WTC11 (cell line): Measurements from ENCODE around the gene CRY2. TPM values are rescaled to one million over a fixed set of nuclear protein-coding genes. Genes with fewer than 3 reads are reported as not detected.

Source experiments
- ATAC-seq: fragments of 200-7000 bp; cut with Tn5 transposase; 2 replicates; pipeline ENCODE4 v1.10.0; 2021; ENCODE audit warnings: mild to moderate bottlenecking, moderate library complexity
- CTCF ChIA-PET: fragments of 300-600 bp; sonication (Branson Sonifier 250); formaldehyde crosslinking; loops from one replicate; lab custom pipeline; 2021; ENCODE audit warnings: antibody characterized with exemption; lab: Charles Lee
- POLR2A ChIA-PET: fragments of 350-600 bp; sonication (Branson Sonifier 250); formaldehyde crosslinking; loops from one replicate; lab custom pipeline; 2021; ENCODE audit warnings: antibody characterized with exemption; lab: Charles Lee
- DNase-seq: peaks from one replicate; pipeline ENCODE4 v3.0.0; 2021; ENCODE audit warnings: low spot score
- H3K27ac Mint-ChIP-seq: 2 replicates; pipeline ENCODE4 v1.8.0; 2021; ENCODE audit warnings: mixed read lengths
- H3K27me3 Mint-ChIP-seq: 2 replicates; pipeline ENCODE4 v1.8.0; 2021; ENCODE audit warnings: low read depth, mild to moderate bottlenecking, moderate library complexity, mixed read lengths
- H3K36me3 Mint-ChIP-seq: 2 replicates; pipeline ENCODE4 v1.8.0; 2021; ENCODE audit warnings: mixed read lengths
- H3K4me1 Mint-ChIP-seq: 2 replicates; pipeline ENCODE4 v1.8.0; 2022; ENCODE audit warnings: mixed read lengths
- H3K4me3 Mint-ChIP-seq: 2 replicates; pipeline ENCODE4 v1.8.0; 2021; ENCODE audit warnings: mild to moderate bottlenecking, moderate library complexity, mixed read lengths
- H3K9me3 Mint-ChIP-seq: 2 replicates; pipeline ENCODE4 v1.8.0; 2021; ENCODE audit warnings: mixed read lengths
- AR ChIP-seq: fragments of 250-450 bp; sonication (Bioruptor Pico); IDR thresholded peaks from 2 replicates; pipeline ENCODE4 v1.9.0; 2021; ENCODE audit warnings: mild to moderate bottlenecking
- ATF1 ChIP-seq: sonication (generic); formaldehyde crosslinking; IDR thresholded peaks from 2 replicates; pipeline ENCODE4 v1.8.1; 2023; ENCODE audit warnings: mild to moderate bottlenecking, moderate library complexity, missing genetic modification reagents
- CDX4 ChIP-seq: fragments of 250-450 bp; sonication (Bioruptor Pico); IDR thresholded peaks from 2 replicates; pipeline ENCODE4 v1.9.0; 2021; ENCODE audit warnings: moderate library complexity, mild to moderate bottlenecking, inconsistent platforms, borderline replicate concordance
- CREB1 ChIP-seq: sonication (generic); formaldehyde crosslinking; IDR thresholded peaks from 2 replicates; pipeline ENCODE4 v1.8.0; 2023; ENCODE audit warnings: mild to moderate bottlenecking, missing genetic modification reagents
- CREM ChIP-seq: sonication (generic); formaldehyde crosslinking; IDR thresholded peaks from 2 replicates; pipeline ENCODE4 v1.8.1; 2022; ENCODE audit warnings: mild to moderate bottlenecking, missing genetic modification reagents, moderate library complexity
- ETV6 ChIP-seq: sonication (generic); formaldehyde crosslinking; IDR thresholded peaks from 2 replicates; pipeline ENCODE4 v1.8.1; 2022; ENCODE audit warnings: mild to moderate bottlenecking, missing genetic modification reagents
- FOXK1 ChIP-seq: sonication (generic); formaldehyde crosslinking; IDR thresholded peaks from 2 replicates; pipeline ENCODE4 v1.8.0; 2022; ENCODE audit warnings: mild to moderate bottlenecking, moderate library complexity, missing genetic modification reagents
- FOXP1 ChIP-seq: sonication (generic); formaldehyde crosslinking; IDR thresholded peaks from 2 replicates; pipeline ENCODE4 v1.8.0; 2022; ENCODE audit warnings: missing genetic modification reagents, mild to moderate bottlenecking, moderate library complexity, borderline replicate concordance
- HMGA2 ChIP-seq: fragments of 250-450 bp; sonication (Bioruptor Pico); IDR thresholded peaks from 2 replicates; pipeline ENCODE4 v1.4.0; 2021; ENCODE audit warnings: mild to moderate bottlenecking, moderate library complexity
- NFATC4 ChIP-seq: fragments of 250-450 bp; sonication (Bioruptor Pico); IDR thresholded peaks from 2 replicates; pipeline ENCODE4 v1.9.0; 2021; ENCODE audit warnings: mild to moderate bottlenecking
- NFE2L1 ChIP-seq: sonication (generic); formaldehyde crosslinking; IDR thresholded peaks from 2 replicates; pipeline ENCODE4 v1.8.1; 2023; ENCODE audit warnings: missing genetic modification reagents
- NR1H2 ChIP-seq: sonication (generic); formaldehyde crosslinking; IDR thresholded peaks from 2 replicates; pipeline ENCODE4 v1.9.0; 2021; ENCODE audit warnings: mild to moderate bottlenecking, moderate library complexity, missing genetic modification reagents
- NR2C2 ChIP-seq: sonication (generic); formaldehyde crosslinking; IDR thresholded peaks from 2 replicates; pipeline ENCODE4 v1.8.0; 2022; ENCODE audit warnings: mild to moderate bottlenecking, missing genetic modification reagents
- NR3C1 ChIP-seq: sonication (generic); formaldehyde crosslinking; conservative IDR thresholded peaks from 2 replicates; pipeline ENCODE4 v1.8.1; 2023; ENCODE audit warnings: low read depth, mild to moderate bottlenecking, missing genetic modification reagents
- RORB ChIP-seq: fragments of 250-450 bp; sonication (Bioruptor Pico); IDR thresholded peaks from 2 replicates; pipeline ENCODE4 v1.9.0; 2021; ENCODE audit warnings: mild to moderate bottlenecking
- SOX15 ChIP-seq: fragments of 250-450 bp; sonication (Bioruptor Pico); IDR thresholded peaks from 2 replicates; pipeline ENCODE4 v1.9.0; 2021; ENCODE audit warnings: mild to moderate bottlenecking
- SP1 ChIP-seq: sonication (generic); formaldehyde crosslinking; conservative IDR thresholded peaks from 2 replicates; pipeline ENCODE4 v1.8.1; 2022; ENCODE audit warnings: missing genetic modification reagents
- TEAD4 ChIP-seq: sonication (generic); formaldehyde crosslinking; IDR thresholded peaks from 2 replicates; pipeline ENCODE4 v1.8.0; 2022; ENCODE audit warnings: mild to moderate bottlenecking, missing genetic modification reagents
- TP53 ChIP-seq: sonication (generic); formaldehyde crosslinking; IDR thresholded peaks from 2 replicates; pipeline ENCODE4 v1.8.1; 2023; ENCODE audit warnings: mild to moderate bottlenecking, missing genetic modification reagents
- USF2 ChIP-seq: sonication (generic); formaldehyde crosslinking; IDR thresholded peaks from 2 replicates; pipeline ENCODE4 v1.8.1; 2023; ENCODE audit warnings: mild to moderate bottlenecking, missing genetic modification reagents, moderate library complexity
- ZNF219 ChIP-seq: sonication (generic); formaldehyde crosslinking; IDR thresholded peaks from 2 replicates; pipeline ENCODE4 v1.8.0; 2023; ENCODE audit warnings: missing genetic modification reagents, mild to moderate bottlenecking, borderline replicate concordance
- ZNF232 ChIP-seq: sonication (generic); formaldehyde crosslinking; IDR thresholded peaks from 2 replicates; pipeline ENCODE4 v1.8.0; 2022; ENCODE audit warnings: mild to moderate bottlenecking, missing genetic modification reagents
- ZNF671 ChIP-seq: fragments of 250-450 bp; sonication (Bioruptor Pico); IDR thresholded peaks from 2 replicates; pipeline ENCODE4 v1.8.0; 2021; ENCODE audit warnings: mild to moderate bottlenecking
- total RNA-seq: library from RNA; stranded (reverse); gene quantifications from 3 replicates; pipeline ENCODE4 v1.2.3, GENCODE V29; 2021

Gene CRY2
- total RNA-seq, 1 experiment from 2014 or later = 18.3 TPM

GRCh38 chr11:45859661-45860140 lies 12.4 kb downstream of the CRY2 start:
- Mint-ChIP-seq H3K4me3 (no peak overlapping the region), H3K9me3 (no peaks in the 10 kb centered on the region), H3K27me3 (no peaks in the 10 kb centered on the region), H3K27ac (no peak overlapping the region), H3K36me3 (peaks cover 16% of the 10 kb centered on the region), H3K4me1 (peaks cover 28% of the 10 kb centered on the region)
- DNase-seq = peak; percentile 46
- peak; percentile 63 for ATAC-seq
- TF ChIP-seq NR3C1 (no peak), TEAD4 (CRISPR knock-in tag) (no peak), ETV6 (CRISPR knock-in tag) (no peak), TP53 (CRISPR knock-in tag) (no peak), NFE2L1 (CRISPR knock-in tag) (no peak), CREB1 (CRISPR knock-in tag) (no peak), USF2 (CRISPR knock-in tag) (no peak), RORB (no peak), CREM (CRISPR knock-in tag) (no peak)
- ChIA-PET CTCF (interaction anchor here (0.8 to 5.3 kb wide), 5 partner anchors 13 to 157 kb away, joined by 3 to 48 read pairs (median 4); no protein-coding TSS in a partner anchor), POLR2A (interaction anchor here (2.0 kb wide), 1 partner anchor 13 kb away, joined by 9 read pairs; the partner anchor contains the start of gene CRY2)

- no peaks in the 10 kb centered on the region for H3K9me3 Mint-ChIP-seq
- DNase-seq (no peak), ATAC-seq (no peak)
- no peak overlapping the region for H3K4me3 Mint-ChIP-seq
- peaks cover 16% of the 10 kb centered on the region for H3K36me3 Mint-ChIP-seq
- H3K27me3 Mint-ChIP-seq = no peaks in the 10 kb centered on the region
- POLR2A ChIA-PET = no interaction called here
- TF ChIP-seq CDX4 (CRISPR knock-in tag) (no peak), USF2 (CRISPR knock-in tag) (no peak), AR (no peak), NR2C2 (CRISPR knock-in tag) (no peak)
- peaks cover 23% of the 10 kb centered on the region for H3K4me1 Mint-ChIP-seq
- H3K27ac Mint-ChIP-seq = no peak overlapping the region
- CTCF ChIA-PET = interaction anchor here (1.3 to 5.3 kb wide), 4 partner anchors 12 to 157 kb away, joined by 3 to 48 read pairs (median 8); no protein-coding TSS in a partner anchor
Observed at GRCh38 chr11:45860348-45860747, 13.1 kb downstream of the CRY2 start.

GRCh38 chr11:45860764-45861510 lies 13.7 kb downstream of the CRY2 start:
- no peak overlapping the region for H3K4me3 Mint-ChIP-seq
- peaks cover 16% of the 10 kb centered on the region for H3K36me3 Mint-ChIP-seq
- TF ChIP-seq FOXK1 (CRISPR knock-in tag) (no peak), ZNF671 (CRISPR knock-in tag) (no peak), HMGA2 (no peak), NR1H2 (CRISPR knock-in tag) (no peak), SP1 (no peak), ATF1 (no peak), FOXP1 (CRISPR knock-in tag) (no peak), ETV6 (CRISPR knock-in tag) (no peak), CDX4 (CRISPR knock-in tag) (no peak), NFATC4 (CRISPR knock-in tag) (no peak), ZNF232 (CRISPR knock-in tag) (no peak), ZNF219 (CRISPR knock-in tag) (no peak), SOX15 (CRISPR knock-in tag) (no peak)
- DNase-seq (no peak), ATAC-seq (no peak)
- no peaks in the 10 kb centered on the region for H3K27me3 Mint-ChIP-seq
- CTCF ChIA-PET = interaction anchor here (1.1 to 5.3 kb wide), 4 partner anchors 9 to 156 kb away, joined by 3 to 48 read pairs (median 4); no protein-coding TSS in a partner anchor
- no peak overlapping the region for H3K27ac Mint-ChIP-seq
- POLR2A ChIA-PET = no interaction called here
- H3K4me1 Mint-ChIP-seq = peaks cover 19% of the 10 kb centered on the region
- no peaks in the 10 kb centered on the region for H3K9me3 Mint-ChIP-seq
